ENCODE results near the gene PAOX.
A peak's percentile ranks its signal among the peaks of the same experiment; 100 is the strongest.
"Not testable (repeated sequence)": the region's sequence is repeated elsewhere in the genome, so short reads cannot be mapped to it uniquely, and the experiment has no call there.

Gene PAOX

DNA sequence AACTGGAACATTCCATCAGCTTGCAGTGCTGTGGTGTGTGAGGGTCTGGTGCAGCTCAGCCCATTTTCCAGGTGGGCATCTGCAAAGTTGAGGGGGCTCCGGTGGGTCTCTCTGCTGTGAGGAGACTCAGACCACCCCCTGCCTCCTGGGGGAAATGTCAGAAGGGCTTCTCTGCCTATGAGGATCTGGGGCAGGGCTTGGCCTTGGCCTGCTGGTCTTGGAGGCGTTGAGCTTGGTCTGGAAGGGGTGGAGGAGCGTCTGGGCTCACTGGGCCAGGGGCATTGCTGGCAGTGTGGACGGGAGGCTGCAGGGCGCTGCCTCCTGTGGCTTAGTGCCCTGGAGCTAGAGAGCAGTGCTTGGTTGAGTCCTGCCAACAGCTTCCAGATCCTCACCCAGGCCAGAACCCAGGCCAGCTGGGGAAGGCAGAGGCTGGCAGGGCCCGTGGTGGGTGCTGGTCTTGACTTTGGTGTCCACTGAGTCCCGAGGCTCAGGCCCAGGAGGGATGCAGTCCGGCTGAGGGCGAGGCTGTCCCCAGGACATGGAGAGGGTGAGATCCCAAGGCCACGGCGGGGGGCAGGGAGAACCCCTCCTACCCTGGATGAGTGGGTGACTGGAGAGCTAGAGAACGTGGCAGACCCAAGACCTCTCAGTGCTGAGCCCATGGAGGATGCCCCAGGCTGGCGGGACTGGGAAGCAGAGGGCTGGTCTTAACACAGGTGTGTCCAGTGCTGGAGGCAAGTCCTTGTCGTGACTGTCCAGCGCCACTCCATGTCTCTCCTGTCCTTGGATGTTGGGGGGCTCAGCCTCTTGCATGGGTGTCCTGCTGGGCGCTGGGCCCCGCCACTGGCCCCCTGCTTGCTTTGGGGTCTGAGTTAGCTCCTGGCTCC lies 42.5 kb downstream of the PAOX start:
- Histone ChIP-seq H3K27me3 (ENCODE audit: control insufficient read depth, insufficient read depth, low read length) (no peaks in the 10 kb centered on the region), H3K4me1 (ENCODE audit: control insufficient read depth, insufficient read depth, low read length) (peaks cover 2% of the 10 kb centered on the region; the same call in 1 of the 2 replicates), H3K27ac (ENCODE audit: low read length) (no peak overlapping the region), H3K9me3 (ENCODE audit: control insufficient read depth, insufficient read depth, low read length) (no peaks in the 10 kb centered on the region), H3K4me3 (ENCODE audit: low read length) (0 out of 2 replicates have a peak overlapping the region, but pooled peaks have one; percentile 13), H3K36me3 (ENCODE audit: control insufficient read depth, insufficient read depth, low read length) (peaks cover 6% of the 10 kb centered on the region; the same call in 1 of the 2 replicates)
- DNase-seq (ENCODE audit: low read depth, low spot score): no peak
- no CpG with 5 or more reads among the region's 17 CpGs for WGBS (ENCODE audit: insufficient coverage, insufficient read length)

DNA sequence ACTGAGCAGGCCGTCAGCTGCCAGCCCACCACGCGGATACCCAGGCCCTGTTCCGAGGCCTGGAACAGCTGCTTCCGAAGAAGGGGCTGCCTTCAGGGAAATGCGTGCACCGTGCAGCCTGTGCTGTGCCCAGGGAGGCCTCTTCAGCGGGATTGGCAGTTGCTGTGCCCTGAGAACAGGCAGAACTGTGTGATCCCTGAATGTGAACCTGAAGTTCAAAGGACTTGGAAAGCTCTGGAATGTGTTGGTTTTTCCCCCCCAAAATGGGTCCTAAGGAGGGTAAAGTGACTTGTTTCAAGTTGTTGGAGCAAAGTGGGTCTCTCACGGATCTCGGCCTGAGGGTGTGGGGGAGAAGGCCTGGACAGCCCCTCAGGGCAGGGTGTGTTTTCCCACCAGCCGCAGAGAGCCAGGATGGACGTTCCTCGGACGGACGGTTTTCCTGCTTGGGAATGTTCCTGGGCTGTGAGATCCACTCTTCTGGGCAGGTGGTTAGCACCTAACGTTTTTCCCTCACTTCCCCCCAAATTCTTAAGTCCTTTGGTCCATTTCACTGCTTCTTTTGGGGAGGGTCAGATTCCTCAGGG lies 43.3 kb downstream of the PAOX start:
- Histone ChIP-seq H3K9me3 (ENCODE audit: control insufficient read depth, insufficient read depth, low read length) (no peaks in the 10 kb centered on the region), H3K27ac (ENCODE audit: low read length) (no peak overlapping the region), H3K4me3 (ENCODE audit: low read length) (no peak overlapping the region), H3K4me1 (ENCODE audit: control insufficient read depth, insufficient read depth, low read length) (peaks cover 2% of the 10 kb centered on the region; the same call in 1 of the 2 replicates), H3K27me3 (ENCODE audit: control insufficient read depth, insufficient read depth, low read length) (no peaks in the 10 kb centered on the region), H3K36me3 (ENCODE audit: control insufficient read depth, insufficient read depth, low read length) (peaks cover 6% of the 10 kb centered on the region; the same call in 1 of the 2 replicates)
- DNase-seq (ENCODE audit: low read depth, low spot score): no peak
- WGBS (ENCODE audit: insufficient coverage, insufficient read length): no CpG with 5 or more reads among the region's 16 CpGs

DNA sequence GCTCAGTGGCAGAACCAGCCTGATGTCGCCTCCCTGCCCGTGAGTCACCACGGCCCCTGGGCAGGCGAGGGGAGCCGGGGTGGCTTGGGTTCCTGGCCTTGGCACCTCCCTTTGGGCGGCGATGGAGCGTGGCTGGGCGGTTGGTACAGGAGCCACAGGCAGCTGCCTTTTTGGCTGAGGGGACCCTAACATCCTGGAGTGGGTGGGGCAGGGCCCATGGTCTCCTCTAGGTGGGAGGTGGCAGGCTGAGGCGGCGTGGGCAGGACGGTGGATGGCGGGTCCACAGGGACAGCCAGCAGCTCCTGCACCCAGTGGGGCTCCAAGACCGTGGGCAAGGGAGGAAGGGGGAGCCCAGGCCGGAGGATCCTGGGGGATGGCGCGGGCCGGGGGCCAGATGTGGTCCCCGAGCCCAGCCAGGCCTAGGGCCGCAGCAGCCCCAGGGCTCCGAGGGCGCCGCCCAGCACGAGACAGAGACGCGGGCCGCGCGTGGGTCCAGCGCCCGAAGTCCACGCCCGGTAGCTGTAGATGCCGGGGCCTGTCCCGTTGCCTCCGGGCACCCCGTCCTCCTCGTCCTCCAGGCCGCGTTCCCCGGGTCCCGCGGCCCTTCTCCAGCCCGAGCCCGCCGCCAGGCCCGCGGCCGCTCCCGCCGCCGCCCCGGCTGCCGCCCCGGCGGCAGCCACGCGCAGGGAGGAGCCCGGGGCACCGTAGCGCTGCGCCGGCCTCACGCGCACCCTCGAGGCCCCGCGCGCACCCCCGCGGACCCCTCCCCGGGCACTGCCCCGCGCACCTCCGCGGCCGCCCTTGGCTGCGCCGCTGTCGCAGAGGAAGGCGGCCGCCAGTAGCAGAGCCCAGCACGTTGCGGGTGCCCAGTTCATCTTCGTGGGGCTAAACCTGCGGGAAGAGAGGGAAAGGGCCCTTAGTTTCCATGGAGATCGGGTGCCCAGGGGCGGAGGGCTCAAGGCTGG lies 44.0 kb downstream of the PAOX start:
- DNase-seq (ENCODE audit: low read depth, low spot score): no peak
- Histone ChIP-seq H3K4me3 (ENCODE audit: low read length) (no peak overlapping the region), H3K27ac (ENCODE audit: low read length) (no peak overlapping the region), H3K27me3 (ENCODE audit: control insufficient read depth, insufficient read depth, low read length) (no peaks in the 10 kb centered on the region), H3K36me3 (ENCODE audit: control insufficient read depth, insufficient read depth, low read length) (peaks cover 6% of the 10 kb centered on the region; the same call in 1 of the 2 replicates), H3K9me3 (ENCODE audit: control insufficient read depth, insufficient read depth, low read length) (no peaks in the 10 kb centered on the region), H3K4me1 (ENCODE audit: control insufficient read depth, insufficient read depth, low read length) (peaks cover 2% of the 10 kb centered on the region; the same call in 1 of the 2 replicates)
- no CpG with 5 or more reads among the region's 88 CpGs for WGBS (ENCODE audit: insufficient coverage, insufficient read length)

DNA sequence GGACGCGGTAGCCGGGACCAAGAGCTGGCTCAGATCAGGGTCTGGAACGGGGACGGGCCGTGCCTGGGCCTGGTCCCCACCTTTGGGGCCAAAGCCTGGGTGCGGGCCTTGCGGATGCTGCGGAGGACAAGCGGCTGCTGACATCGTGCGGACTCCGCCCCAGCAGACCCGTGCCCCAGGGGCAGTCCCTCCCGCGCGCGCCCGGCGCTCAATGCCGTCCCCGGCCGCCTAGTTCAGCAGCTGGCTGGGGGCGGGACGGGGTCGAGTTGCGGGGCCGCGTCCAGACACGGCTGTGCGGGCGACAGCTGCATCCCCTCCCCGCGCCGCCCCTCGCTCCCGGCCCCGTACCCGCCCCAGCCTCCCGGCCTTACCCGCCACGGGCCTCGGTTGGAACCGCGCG lies 45.0 kb downstream of the PAOX start:
- not testable (repeated sequence) for H3K4me1 ChIP-seq (ENCODE audit: control insufficient read depth, insufficient read depth, low read length); H3K9me3 ChIP-seq (ENCODE audit: control insufficient read depth, insufficient read depth, low read length); H3K4me3 ChIP-seq (ENCODE audit: low read length); DNase-seq (ENCODE audit: low read depth, low spot score); H3K27ac ChIP-seq (ENCODE audit: low read length); H3K27me3 ChIP-seq (ENCODE audit: control insufficient read depth, insufficient read depth, low read length); H3K36me3 ChIP-seq (ENCODE audit: control insufficient read depth, insufficient read depth, low read length)
- WGBS (ENCODE audit: insufficient coverage, insufficient read length): no CpG with 5 or more reads among the region's 46 CpGs

DNA sequence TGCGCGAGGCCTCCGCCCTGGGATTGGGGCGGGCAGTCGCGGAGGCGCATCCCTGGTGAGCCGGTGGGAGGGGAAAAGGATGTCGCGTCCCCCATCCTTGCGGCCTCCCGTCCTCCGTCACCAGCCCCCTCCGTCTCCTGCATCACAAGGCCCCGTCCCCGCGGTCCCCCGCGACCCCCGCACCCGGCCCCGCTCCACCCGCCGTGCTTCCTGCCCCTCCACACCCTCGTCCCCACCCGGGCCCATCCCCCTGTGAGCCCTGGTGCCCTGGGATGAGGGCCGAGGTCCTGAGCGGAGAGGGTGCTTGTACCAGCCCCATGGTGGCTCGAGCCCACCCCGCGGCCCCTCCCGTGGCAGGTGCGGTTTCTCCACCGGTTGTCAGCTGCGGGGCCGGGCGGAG lies 45.5 kb downstream of the PAOX start, which contains the start of gene SPRN:
Gene SPRN (minus strand): TSS at position 25 of the 400 bp plus-strand sequence. CDS start 944 bp downstream, outside the sequence.
- not testable (repeated sequence) for DNase-seq (ENCODE audit: low read depth, low spot score); H3K27ac ChIP-seq (ENCODE audit: low read length); H3K27me3 ChIP-seq (ENCODE audit: control insufficient read depth, insufficient read depth, low read length); H3K4me3 ChIP-seq (ENCODE audit: low read length); H3K9me3 ChIP-seq (ENCODE audit: control insufficient read depth, insufficient read depth, low read length); H3K4me1 ChIP-seq (ENCODE audit: control insufficient read depth, insufficient read depth, low read length); H3K36me3 ChIP-seq (ENCODE audit: control insufficient read depth, insufficient read depth, low read length)
- no CpG with 5 or more reads among the region's 37 CpGs for WGBS (ENCODE audit: insufficient coverage, insufficient read length)

DNA sequence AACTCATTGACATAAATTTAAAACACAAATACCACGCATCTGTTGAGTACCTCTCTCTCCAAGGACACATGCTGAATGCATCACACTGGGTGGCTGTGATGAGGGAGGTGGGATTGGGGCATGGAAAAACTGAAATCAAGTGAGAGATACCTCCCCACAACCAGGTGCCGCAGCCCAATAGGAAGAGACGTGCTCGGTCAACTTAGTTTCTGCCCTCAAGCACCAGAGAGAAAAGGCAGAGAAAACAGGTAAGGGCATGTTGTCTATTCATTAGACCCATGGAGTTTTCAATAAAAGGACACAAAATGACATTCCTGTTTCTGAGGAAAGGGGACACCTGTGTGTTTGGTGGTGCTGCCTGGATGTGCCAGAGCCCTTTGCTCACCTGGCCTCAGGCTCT lies 50.5 kb downstream of the PAOX start:
- H3K27me3 ChIP-seq (ENCODE audit: control insufficient read depth, insufficient read depth, low read length); DNase-seq (ENCODE audit: low read depth, low spot score); H3K4me3 ChIP-seq (ENCODE audit: low read length); H3K27ac ChIP-seq (ENCODE audit: low read length); H3K4me1 ChIP-seq (ENCODE audit: control insufficient read depth, insufficient read depth, low read length); H3K36me3 ChIP-seq (ENCODE audit: control insufficient read depth, insufficient read depth, low read length); H3K9me3 ChIP-seq (ENCODE audit: control insufficient read depth, insufficient read depth, low read length): not testable (repeated sequence)
- no CpG with 5 or more reads among the region's 4 CpGs for WGBS (ENCODE audit: insufficient coverage, insufficient read length)

DNA sequence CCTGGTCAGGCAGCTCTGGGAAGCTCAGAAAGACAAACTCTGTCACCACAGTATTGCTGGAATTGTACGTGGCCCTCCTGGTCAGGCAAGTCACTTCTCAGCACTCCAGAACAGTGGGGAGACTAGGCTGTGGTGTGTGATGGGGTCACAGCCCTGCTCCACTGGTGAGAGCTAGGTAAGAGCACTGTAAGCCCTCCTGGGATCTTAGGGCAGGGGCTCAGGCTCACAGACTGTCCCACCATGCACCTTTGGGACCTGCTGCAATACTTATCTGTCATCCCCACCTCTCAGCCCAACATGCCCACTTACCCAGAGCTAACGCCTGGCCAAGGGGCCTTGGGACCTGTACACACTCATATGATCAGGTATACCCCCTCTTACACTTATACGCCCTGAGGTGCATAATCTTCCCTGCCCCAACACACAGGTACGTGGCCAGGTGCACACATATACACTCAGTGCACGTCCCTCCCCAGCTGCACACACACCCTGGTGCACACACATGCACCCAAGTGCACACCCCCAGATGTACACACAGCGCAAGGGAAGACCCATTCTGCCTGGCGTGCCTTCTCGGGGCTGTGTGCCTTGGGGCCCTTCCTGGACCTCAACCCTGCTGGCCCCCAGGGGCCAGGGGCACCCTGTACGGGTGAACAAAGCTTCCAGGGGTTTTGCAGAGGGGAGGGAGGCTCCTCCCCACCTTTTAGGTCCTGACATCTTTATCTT lies 53.0 kb downstream of the PAOX start:
- not testable (repeated sequence) for H3K27me3 ChIP-seq (ENCODE audit: control insufficient read depth, insufficient read depth, low read length); H3K36me3 ChIP-seq (ENCODE audit: control insufficient read depth, insufficient read depth, low read length); H3K27ac ChIP-seq (ENCODE audit: low read length); H3K9me3 ChIP-seq (ENCODE audit: control insufficient read depth, insufficient read depth, low read length); H3K4me3 ChIP-seq (ENCODE audit: low read length); H3K4me1 ChIP-seq (ENCODE audit: control insufficient read depth, insufficient read depth, low read length); DNase-seq (ENCODE audit: low read depth, low spot score)
- WGBS (ENCODE audit: insufficient coverage, insufficient read length): no CpG with 5 or more reads among the region's 9 CpGs

DNA sequence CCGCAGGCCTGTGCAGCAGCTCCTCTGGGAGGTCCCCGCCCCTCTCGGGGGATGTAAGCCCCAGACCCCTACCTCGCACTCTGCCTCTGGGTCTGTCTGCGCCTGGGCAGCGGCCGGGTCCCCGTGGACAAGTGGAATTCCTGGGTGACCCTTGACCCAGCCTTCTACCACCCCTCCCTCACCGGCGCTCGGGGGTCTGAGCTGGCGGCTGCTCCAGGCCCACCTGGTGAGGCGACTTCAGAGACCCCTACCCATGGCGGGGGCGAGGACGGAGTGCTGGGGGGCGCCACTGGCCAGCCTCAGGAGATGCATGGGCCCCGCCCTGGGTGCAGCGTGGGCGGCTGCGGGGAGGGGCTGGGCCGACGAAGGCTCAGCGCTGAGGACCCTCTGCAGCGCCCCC lies 53.7 kb downstream of the PAOX start:
- H3K27me3 ChIP-seq (ENCODE audit: control insufficient read depth, insufficient read depth, low read length); H3K4me1 ChIP-seq (ENCODE audit: control insufficient read depth, insufficient read depth, low read length); H3K9me3 ChIP-seq (ENCODE audit: control insufficient read depth, insufficient read depth, low read length); DNase-seq (ENCODE audit: low read depth, low spot score); H3K4me3 ChIP-seq (ENCODE audit: low read length); H3K36me3 ChIP-seq (ENCODE audit: control insufficient read depth, insufficient read depth, low read length); H3K27ac ChIP-seq (ENCODE audit: low read length): not testable (repeated sequence)
- WGBS (ENCODE audit: insufficient coverage, insufficient read length): no CpG with 5 or more reads among the region's 25 CpGs

DNA sequence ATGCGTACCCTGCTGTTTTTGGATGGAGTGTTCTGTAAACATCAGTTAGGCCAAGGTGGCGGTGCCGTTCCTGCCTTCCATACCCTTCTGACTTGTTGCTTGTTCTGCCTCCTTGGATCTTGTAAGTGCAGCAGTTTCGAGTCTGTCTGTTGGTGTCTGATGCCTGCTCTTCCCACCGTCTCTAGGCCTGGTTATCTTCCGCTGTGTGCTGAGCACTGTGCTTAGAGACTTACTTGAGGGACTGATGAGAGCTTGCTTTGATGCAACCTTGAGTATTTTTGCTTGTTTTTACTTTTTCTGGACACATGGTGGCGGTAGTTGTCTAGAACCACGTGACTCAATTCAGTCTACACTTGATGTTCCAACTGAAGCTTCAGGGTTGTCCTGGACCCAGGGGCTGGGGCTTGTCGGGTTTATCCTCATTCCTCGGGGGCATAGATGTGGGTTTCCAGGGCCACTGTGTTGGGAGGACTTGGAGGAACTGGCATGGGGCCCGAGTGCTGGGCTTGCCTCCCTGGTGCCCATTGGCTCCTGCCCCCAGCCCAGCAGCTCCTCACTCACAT lies 59.7 kb downstream of the PAOX start:
- Histone ChIP-seq H3K27me3 (ENCODE audit: control insufficient read depth, insufficient read depth, low read length) (no peaks in the 10 kb centered on the region), H3K4me3 (ENCODE audit: low read length) (no peak overlapping the region), H3K4me1 (ENCODE audit: control insufficient read depth, insufficient read depth, low read length) (no peaks in the 10 kb centered on the region), H3K27ac (ENCODE audit: low read length) (no peak overlapping the region), H3K36me3 (ENCODE audit: control insufficient read depth, insufficient read depth, low read length) (peaks cover 3% of the 10 kb centered on the region; the same call in 1 of the 2 replicates), H3K9me3 (ENCODE audit: control insufficient read depth, insufficient read depth, low read length) (peaks cover 29% of the 10 kb centered on the region)
- WGBS (ENCODE audit: insufficient coverage, insufficient read length): no CpG with 5 or more reads among the region's 11 CpGs
- DNase-seq (ENCODE audit: low read depth, low spot score): no peak
